Measurements from ENCODE around the gene OPRM1.

Gene OPRM1

DNA sequence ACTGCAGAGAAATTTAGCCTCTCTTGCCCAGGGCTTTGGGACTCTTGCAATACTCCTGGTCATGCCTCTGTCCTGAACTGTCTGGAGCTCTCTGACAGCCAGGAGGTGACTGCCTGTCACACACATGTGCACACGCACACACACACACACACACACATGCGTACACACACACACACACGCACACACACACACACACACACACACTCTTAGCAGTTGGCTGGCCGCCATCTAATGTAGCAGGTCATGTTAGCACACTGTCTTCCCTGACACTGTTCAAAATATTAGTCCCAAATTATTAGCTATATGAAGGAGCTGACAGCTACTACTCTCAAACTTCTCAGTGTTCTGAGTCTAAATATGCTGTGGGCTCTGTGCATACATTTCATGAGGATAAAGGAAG, 256.7 kb downstream of the OPRM1 start:
- no peak overlapping the region for H3K27ac ChIP-seq
- TF ChIP-seq CTCF (conservative IDR thresholded peaks at IDR 0.05; ENCODE audit: low read depth): no peak
- CTCF ChIA-PET: no interaction called here
- no peak for DNase-seq (ENCODE audit: low spot score)
- POLR2A ChIA-PET (ENCODE audit: low non-redundant PET): no interaction called here
